ENCODE results near the gene E2F7.
"Not testable (repeated sequence)": the region's sequence is repeated elsewhere in the genome, so short reads cannot be mapped to it uniquely, and the experiment has no call there.

E2F7 gene, protein sequence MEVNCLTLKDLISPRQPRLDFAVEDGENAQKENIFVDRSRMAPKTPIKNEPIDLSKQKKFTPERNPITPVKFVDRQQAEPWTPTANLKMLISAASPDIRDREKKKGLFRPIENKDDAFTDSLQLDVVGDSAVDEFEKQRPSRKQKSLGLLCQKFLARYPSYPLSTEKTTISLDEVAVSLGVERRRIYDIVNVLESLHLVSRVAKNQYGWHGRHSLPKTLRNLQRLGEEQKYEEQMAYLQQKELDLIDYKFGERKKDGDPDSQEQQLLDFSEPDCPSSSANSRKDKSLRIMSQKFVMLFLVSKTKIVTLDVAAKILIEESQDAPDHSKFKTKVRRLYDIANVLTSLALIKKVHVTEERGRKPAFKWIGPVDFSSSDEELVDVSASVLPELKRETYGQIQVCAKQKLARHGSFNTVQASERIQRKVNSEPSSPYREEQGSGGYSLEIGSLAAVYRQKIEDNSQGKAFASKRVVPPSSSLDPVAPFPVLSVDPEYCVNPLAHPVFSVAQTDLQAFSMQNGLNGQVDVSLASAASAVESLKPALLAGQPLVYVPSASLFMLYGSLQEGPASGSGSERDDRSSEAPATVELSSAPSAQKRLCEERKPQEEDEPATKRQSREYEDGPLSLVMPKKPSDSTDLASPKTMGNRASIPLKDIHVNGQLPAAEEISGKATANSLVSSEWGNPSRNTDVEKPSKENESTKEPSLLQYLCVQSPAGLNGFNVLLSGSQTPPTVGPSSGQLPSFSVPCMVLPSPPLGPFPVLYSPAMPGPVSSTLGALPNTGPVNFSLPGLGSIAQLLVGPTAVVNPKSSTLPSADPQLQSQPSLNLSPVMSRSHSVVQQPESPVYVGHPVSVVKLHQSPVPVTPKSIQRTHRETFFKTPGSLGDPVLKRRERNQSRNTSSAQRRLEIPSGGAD

DNA sequence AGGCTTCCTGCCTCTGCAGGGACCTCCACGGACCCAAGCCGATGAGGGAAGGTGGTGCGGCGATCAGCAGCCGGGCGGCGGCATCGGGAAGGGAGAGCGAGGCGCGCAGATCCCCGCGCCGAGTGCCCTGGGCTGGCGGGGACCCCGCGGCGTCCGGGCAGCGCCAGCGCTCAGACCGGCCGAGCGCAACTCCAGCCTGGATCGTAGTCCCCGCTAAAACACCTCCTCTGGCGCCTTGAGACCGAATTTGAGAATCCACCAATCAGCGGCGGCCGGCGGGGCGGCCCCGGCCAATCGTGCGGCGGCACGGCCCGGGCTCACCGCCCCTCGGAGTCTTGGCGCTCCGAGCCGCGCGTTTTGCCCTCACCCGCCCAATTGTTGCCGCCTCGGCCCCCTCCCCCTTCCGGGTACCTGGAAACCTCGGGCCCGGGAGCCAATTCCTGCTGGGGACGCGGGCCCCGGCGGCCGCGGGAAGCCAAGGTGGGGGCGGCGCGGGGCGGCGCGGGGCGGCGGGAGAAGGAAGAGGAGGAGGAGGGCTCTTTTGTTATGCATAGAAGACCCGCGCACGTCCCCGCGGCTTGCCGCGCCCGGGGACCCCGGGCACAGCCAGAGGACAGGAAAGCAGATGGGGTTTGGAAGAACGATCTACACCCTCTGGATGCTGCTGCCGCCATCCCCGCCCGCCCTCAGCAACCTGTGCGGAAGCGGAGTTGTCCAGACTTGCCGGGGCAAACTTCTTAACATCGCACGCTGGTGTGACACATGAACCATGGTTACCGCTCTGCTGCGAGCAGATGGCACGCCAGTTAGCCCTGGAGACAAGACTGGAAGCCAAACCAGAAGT lies at the start of gene E2F7:
E2F7 (minus strand) TSS at position 209 of the 844 bp plus-strand sequence. CDS start 934 bp downstream, outside the sequence.
- Histone ChIP-seq H3K27ac (peak within 1 kb of the TSS in 17 of 21 experiments; percentile 18 to 83 (median 64)), H3K4me3 (peak within 1 kb of the TSS; percentile 48 to 97 (median 84))

DNA sequence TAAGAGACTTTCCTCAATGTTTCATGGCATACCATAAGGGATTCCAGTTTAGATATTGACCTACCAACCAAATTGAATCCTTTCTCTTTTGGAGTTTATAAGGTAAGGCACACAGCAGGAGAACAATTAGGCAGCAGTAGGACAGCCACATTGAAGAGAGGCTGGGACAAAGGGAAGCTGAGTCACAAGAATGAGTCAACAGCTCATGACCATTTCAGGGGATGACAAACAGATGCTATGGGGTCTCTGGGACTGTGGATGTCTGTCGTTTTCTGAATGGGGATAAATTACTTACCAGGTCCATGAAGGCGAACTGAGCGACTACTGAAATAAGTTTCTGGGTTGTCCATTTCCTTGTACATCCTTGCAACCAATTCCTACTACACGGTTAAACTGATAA lies 48.6 kb upstream of the E2F7 start:
- Histone ChIP-seq H3K27ac (no peak overlapping the region), H3K4me3 (no peak overlapping the region)

DNA sequence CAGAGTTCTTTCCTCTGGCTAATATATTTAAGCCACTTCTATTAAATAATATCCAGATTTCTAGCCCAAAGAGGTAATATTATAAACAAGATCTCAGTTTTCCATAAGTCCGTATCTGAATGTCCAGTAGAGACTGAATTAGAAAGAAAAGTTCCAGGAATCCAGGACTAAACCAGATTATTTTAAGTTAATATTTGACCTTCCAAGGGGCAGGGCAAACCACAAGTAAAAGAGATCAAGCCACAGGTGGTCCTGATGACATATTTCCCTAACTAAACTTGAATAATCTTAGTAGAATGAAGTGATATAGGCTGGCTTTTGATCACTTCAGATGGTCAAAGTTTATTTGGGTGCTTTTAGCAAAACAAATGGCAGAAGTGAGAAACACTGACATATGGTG lies 43.3 kb upstream of the E2F7 start:
- Histone ChIP-seq H3K27ac (no peak overlapping the region), H3K4me3 (no peak overlapping the region)

DNA sequence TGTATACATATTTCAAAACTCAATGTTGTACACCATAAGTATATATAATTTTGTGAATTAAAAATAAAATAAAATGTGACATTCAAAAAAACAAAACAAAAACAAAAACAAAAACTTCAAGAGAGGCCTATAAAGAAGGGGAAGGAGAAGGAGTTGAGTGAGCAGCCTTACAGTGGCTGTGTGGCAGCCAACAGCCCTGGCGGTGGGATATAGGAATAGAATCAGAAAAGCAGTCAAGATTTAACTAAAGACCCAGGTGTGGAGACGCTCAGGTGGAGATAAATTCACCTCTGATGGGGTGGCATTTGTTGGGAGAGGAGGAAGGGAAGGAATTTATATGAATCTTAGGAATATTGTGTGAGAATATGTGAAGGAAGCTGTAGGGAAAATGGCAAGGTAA lies 41.8 kb upstream of the E2F7 start:
- Histone ChIP-seq H3K27ac (no peak overlapping the region), H3K4me3 (no peak overlapping the region)

DNA sequence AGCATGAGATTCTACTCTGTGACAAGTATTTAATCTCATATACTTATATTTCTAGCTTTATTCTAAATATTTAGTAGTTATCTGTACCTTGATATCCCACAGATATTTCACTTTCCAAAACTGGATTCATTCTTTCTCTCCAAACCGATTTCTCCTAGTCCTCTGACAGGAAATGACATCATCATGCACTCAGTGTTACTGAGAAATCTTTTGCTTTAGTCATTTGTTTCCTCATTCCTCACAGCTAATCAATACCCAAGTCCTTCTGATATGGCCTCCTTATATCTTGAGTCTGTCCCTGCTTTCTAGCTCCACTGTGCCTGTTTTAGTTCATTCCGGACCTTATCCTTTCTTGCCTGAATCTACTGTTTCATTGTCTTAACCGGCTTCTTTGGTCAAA lies 39.4 kb upstream of the E2F7 start:
- H3K4me3 ChIP-seq = no peak overlapping the region
- no peak overlapping the region for H3K27ac ChIP-seq

DNA sequence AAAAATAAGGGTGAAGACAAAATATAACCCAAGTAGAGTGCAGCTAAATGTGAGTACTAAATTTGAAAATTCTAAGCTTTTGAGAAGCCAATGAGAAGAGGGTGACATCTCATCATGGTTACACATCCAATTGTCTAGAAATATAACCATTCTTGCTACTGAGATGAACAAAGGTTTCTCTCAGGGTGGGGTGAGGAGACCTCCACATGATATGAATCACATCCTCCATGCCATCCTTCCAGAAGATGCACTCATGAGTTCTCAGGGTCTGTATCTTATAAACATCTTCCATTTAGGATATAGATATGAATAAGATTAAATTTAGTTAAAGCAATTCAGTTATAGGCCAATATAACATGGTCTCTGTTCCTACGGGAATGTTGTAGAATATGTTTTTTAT lies 38.9 kb upstream of the E2F7 start:
- Histone ChIP-seq H3K27ac (no peak overlapping the region), H3K4me3 (no peak overlapping the region)

DNA sequence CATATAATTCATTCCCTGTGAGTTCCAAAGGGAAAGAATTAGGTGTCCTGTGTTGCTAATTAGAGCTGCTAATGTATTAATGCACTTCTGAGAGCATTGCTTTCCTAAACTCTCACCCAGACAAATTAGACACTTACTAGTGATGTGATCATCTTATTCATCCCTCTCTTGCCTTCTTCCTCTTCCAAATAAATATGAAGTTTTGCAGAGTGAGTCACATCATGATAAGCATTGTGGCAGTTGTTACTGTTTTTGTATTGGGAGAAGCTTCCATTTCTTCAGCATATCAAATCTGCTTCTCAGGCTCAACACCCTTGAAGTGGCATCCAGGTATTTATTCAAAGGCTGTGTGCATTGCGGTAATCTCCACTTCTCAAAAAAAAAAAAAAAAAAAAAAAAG lies 37.3 kb upstream of the E2F7 start:
- Histone ChIP-seq H3K27ac (no peak overlapping the region), H3K4me3 (no peak overlapping the region)

DNA sequence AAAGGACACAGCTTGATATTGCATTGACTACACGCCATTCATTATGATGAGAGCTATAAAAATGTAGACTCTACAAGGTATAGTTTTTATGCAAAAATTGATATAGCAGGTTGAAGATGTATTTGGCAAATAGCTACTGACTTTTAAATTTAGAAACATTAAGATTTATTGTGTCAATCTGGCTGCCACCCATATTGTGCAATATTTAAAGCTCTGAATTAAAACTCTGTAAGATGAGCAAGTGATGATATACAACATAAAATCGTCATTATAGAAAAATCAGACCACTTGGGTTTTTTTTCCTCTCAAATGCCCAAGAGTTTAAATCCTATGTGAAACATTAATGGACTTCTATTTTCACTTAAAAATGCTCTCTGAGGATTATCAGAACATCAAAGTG lies 36.8 kb upstream of the E2F7 start:
- Histone ChIP-seq H3K4me3 (no peak overlapping the region), H3K27ac (no peak overlapping the region)

DNA sequence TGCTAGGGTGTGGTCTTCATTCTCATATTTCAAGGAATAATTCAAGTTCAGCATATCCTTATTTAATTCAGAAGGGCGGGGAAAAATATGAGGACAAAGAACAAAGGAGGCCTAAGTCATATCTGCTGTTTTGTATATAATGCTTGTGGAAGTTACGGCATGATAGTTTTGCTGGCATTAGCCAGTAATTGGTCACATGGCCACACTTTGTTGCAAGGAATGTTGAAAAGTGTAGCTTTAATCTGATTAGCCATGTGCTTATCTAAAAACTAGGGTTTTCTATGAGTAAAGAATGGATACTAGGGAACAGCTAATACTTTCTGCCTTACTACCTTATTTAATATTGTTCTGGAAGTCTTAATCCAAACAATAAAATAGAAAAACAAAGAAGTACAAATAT lies 34.4 kb upstream of the E2F7 start:
- no peak overlapping the region for H3K4me3 ChIP-seq

DNA sequence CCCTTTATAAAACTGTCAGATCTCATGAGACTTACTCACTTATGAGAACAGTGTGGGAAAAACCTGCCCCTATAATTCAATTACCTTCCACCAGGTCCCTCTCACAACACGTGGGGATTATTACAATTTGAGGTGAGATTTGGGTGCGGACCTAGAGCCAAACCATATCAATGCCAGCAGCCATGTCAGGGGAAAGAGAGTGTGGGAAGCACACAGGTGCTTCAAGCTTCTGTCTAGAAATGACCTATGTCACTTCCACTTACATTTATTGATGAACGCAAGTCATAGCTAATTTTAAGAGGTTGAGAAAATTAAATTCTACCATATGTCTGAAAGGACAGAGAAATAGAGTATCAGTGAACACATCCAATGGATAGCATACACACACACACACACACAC lies 32.5 kb upstream of the E2F7 start:
- Histone ChIP-seq H3K4me3 (no peak overlapping the region), H3K27ac (no peak overlapping the region)

More for the DNA sequence above, 34.4 kb upstream of the E2F7 start:
- no peak overlapping the region for H3K27ac ChIP-seq

DNA sequence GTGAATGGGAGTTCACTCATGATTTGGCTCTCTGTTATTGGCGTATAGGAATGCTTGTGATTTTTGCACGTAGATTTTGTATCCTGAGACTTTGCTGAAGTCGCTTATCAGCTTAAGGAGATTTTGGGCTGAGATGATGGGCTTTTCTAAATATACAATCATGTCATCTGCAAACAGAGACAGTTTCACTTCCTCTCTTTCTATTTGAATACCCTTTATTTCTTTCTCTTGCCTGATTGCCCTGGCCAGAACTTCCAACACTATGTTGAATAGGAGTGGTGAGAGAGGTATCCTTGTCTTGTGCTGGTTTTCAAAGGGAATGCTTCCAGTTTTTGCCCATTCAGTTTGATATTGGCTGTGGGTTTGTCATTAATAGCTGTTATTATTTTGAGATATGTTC lies 26.9 kb upstream of the E2F7 start:
- not testable (repeated sequence) for H3K4me3 ChIP-seq, H3K27ac ChIP-seq

DNA sequence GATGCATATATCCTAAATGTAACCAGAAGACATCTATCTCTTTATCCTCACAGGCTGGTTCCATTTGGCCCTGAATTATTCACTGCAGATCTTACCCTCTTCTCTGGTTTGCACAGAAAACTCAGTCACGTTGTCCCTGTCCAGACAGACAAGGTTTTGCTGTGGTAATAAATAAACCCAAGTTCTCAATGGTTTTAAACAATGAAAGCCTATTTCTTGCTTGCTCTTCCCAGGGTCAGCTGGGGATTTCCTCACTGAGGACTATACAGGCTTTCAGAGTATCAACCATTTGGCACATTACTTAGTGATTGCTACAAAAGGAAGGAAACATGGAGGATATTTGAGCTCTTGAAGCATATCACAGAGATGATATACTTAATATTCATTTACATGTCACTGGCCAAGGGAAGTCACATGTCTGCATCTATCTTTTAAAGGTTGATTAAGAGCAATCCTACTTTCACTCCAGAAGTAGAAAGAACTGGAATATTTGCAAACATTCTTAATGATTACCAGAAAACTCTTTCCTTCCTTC lies 24.4 kb upstream of the E2F7 start:
- no peak overlapping the region for H3K27ac ChIP-seq
- H3K4me3 ChIP-seq = no peak overlapping the region

DNA sequence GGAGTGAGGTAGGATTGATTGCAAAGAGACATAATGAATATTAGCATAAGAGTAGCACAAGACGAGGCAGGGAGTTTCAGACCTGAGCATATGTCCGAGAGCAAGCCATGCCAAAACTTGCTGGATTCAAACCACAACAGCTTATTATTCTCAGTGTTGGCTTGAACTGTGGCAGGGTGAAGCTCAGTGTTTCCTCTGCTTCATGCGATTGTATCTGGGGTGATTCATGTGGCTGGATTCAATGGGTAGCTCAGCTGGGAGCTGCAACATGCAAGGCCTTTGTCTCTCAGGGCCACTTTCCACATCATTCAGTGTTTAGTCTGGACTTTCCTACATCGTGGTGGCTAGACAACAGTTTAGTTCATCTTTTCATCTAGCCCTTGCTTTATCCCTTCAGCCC lies 22.1 kb upstream of the E2F7 start:
- Histone ChIP-seq H3K27ac (no peak overlapping the region), H3K4me3 (no peak overlapping the region)

DNA sequence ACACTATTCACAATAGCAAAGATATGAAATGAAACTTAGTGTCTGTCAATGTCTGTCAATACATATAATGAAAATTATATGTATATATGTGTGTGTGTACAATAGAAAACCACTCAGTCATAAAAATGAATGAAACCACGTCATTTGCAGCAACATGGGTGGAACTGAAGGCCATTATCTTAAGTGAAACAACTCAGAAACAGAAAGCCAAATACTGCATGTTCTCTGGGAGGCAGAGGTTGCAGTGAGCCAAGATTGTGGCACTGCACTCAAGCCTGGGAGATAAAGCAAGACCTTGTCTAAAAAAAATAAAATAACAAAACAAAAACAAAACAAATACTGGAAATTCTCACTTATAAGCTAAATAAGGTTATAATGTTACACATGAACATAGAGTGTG lies 16.7 kb upstream of the E2F7 start:
- H3K4me3 ChIP-seq = no peak overlapping the region
- H3K27ac ChIP-seq = no peak overlapping the region

DNA sequence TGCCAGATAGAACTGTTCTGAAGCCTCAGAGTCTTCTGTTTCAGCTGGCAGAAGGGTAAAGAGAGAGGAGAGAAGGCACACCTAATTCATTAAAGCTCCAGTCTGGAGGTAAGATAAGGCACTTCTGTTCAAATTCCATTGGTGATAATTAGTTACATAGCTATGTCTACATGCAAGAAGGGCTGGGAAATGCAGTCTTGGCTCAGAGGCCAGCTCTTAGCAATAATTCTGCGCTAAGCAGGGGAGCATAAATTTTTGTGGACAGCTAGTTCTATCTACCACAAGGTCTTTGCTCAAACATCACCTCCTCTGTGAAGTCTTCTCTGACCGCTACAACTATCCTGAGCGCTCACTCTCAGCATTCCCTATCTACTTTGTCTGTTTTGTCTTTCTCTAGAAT lies 14.3 kb upstream of the E2F7 start:
- H3K4me3 ChIP-seq = no peak overlapping the region
- H3K27ac ChIP-seq = no peak overlapping the region

DNA sequence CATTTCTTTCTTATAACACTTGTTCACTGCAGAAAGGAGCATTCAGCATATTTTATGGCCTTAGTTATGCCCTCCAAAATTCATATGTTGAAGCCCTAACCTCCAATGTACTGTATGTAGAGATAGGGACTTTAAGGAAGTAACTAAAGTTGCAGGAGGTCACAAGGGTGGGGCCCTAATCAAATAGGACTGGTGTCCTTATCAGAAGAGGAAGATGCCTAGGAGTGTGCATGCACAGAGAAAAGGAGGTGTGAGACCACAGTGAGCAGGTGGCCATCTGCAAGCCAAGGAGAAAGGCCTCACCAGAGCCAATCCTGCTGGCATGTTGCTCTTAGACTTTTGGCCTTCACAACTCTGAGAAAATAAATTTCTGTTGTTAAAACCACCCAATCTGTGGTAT lies 12.9 kb upstream of the E2F7 start:
- no peak overlapping the region for H3K27ac ChIP-seq

DNA sequence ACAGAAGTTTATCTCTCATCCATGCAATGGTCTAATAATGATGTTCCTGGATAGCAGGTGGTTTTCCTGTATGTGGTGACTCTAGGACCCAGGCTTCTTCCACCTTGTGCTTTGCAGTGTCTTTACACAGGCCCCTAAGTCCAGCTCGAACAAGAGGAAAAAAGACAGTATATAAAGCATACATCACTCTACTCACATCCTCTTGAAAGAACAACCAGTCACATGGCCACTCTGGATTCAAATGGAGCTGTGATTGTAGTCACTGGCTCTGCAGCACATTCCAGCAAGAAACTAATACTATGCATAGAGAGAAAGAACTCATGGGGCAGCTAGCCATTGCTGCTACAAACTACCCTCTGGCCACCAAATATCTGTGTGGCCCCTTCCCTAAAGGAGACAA lies 11.5 kb upstream of the E2F7 start:
- H3K27ac ChIP-seq = no peak overlapping the region
- H3K4me3 ChIP-seq = no peak overlapping the region

More for the DNA sequence above, 12.9 kb upstream of the E2F7 start:
- H3K4me3 ChIP-seq = no peak overlapping the region

DNA sequence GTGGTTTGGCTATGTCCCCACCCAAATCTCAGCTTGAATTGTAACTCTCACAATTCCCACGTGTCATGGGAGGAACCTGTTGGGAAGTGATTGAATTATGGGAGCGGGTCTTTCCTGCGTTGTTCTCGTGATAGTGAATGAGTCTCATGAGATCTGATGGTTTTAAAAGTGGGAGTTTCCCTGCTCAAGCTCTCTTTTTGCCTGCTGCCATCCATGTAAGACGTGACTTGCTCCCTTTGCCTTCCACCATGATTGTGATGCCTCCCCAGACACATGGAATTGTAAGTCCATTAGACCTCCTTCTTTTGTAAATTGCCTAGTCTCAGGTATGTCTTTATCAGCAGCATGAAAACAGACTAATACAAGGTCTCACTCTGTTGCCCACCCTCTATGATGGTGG lies 8.5 kb upstream of the E2F7 start:
- not testable (repeated sequence) for H3K4me3 ChIP-seq, H3K27ac ChIP-seq

DNA sequence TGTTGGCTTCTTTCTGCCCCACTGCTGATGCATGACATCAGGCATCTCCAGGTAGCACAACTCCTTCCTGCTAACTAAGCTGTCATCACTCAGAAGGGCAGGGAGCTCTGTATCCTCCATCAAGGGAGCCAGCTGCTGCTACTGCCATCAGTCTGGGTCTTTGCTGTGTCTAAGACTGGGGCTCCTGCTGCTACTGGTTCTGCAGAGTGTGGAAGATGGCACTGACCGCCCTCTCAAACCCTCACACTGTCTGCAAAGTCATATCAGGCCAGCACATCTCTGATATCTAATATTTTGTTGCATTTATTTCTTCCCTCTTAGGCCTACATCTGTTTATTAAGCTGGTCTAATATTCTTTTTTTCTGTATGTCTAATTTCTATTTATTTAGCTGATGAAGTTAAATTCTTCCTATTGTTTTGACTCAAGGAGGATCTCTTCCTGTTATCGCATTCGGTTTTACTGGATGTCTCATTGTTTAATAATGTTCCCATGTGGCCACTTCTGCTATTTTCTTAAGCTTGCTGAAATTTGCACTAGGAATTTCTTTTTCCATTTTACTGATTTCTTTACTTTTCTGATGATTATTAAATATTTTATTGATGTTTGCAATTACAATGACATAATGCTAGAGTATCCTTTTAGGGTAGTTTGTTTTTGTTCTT lies 7.6 kb upstream of the E2F7 start:
- no peak overlapping the region for H3K27ac ChIP-seq
- H3K4me3 ChIP-seq = no peak overlapping the region
